ENCODE data around the gene CTNNA3. TPM values are rescaled to one million over a fixed set of nuclear protein-coding genes. Genes with fewer than 3 reads are reported as not detected.

CTNNA3 gene
- total and polyA plus RNA-seq, 3 donors from 2014 or later, result 17.8 to 19.4 (median 18.3) TPM

GRCh38 chr10:67629461-67629971, 66.5 kb downstream of the CTNNA3 start:
- TF ChIP-seq CTCF (IDR thresholded peaks at IDR 0.05) (no peak), POLR2A (IDR thresholded peaks at IDR 0.05) (no peak)
- no peaks in the 10 kb centered on the region for H3K36me3 ChIP-seq (ENCODE audit: low read depth, missing control alignments)
- no peaks in the 10 kb centered on the region for H3K4me1 ChIP-seq
- no peak overlapping the region for H3K27ac ChIP-seq
- intact Hi-C loops (cut with DNase I; ENCODE audit: low total_unique reads), result no loop called here
- no peaks in the 10 kb centered on the region for H3K27me3 ChIP-seq
- no peaks in the 10 kb centered on the region for H3K9me3 ChIP-seq
- H3K4me3 ChIP-seq, result no peak overlapping the region
- DNase-seq, result no peak

- intact Hi-C loops (cut with DNase I; ENCODE audit: low total_unique reads), result no loop called here
- 63 to 66% methylated on average over 1 of the region's 1 CpG for WGBS, 2 donors
- no peak for DNase-seq
Measured at GRCh38 chr10:67622984-67623383, 73.0 kb downstream of the CTNNA3 start.

GRCh38 chr10:67622511-67622910, 73.5 kb downstream of the CTNNA3 start:
- 92% methylated on average over 1 of the region's 1 CpG for WGBS, 2 donors
- H3K27me3 ChIP-seq, result no peaks in the 10 kb centered on the region
- no peaks in the 10 kb centered on the region for H3K36me3 ChIP-seq (ENCODE audit: low read depth, missing control alignments)
- TF ChIP-seq CTCF (IDR thresholded peaks at IDR 0.05) (no peak), POLR2A (IDR thresholded peaks at IDR 0.05) (no peak)
- H3K4me3 ChIP-seq, result no peak overlapping the region
- H3K9me3 ChIP-seq, result no peaks in the 10 kb centered on the region
- no peak overlapping the region for H3K27ac ChIP-seq
- intact Hi-C loops (cut with DNase I; ENCODE audit: low total_unique reads), result no loop called here
- no peak for DNase-seq
- no peaks in the 10 kb centered on the region for H3K4me1 ChIP-seq

More at GRCh38 chr10:67622984-67623383, 73.0 kb downstream of the CTNNA3 start:
- no peaks in the 10 kb centered on the region for H3K4me1 ChIP-seq
- no peak for TF ChIP-seq CTCF (IDR thresholded peaks at IDR 0.05)
- TF ChIP-seq POLR2A (IDR thresholded peaks at IDR 0.05), result no peak
- no peaks in the 10 kb centered on the region for H3K27me3 ChIP-seq
- H3K36me3 ChIP-seq (ENCODE audit: low read depth, missing control alignments), result no peaks in the 10 kb centered on the region
- no peaks in the 10 kb centered on the region for H3K9me3 ChIP-seq
- H3K27ac ChIP-seq, result no peak overlapping the region
- H3K4me3 ChIP-seq, result no peak overlapping the region

DNA sequence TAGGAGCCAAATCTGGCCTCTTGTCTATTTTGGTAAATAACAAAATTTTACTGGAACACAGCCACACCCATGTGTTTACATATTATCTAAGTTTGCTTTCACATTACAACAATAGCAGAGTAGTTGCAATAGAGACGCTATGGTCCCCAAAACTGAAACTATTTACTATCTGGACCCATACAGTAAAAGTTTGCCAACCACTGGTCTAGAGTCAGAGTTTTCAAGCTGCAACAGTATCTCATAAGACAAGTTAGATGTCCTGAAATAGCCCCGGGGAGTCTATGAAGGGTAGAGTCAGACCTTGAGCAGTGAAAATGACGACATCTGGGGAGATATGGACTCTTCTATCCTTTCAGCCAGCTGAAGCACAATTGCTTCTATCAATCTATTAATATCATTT, 74.2 kb downstream of the CTNNA3 start:
- no peak for DNase-seq
- Histone ChIP-seq H3K4me3 (no peak overlapping the region), H3K36me3 (ENCODE audit: low read depth, missing control alignments) (no peaks in the 10 kb centered on the region), H3K4me1 (no peaks in the 10 kb centered on the region), H3K27me3 (no peaks in the 10 kb centered on the region), H3K9me3 (no peaks in the 10 kb centered on the region), H3K27ac (no peak overlapping the region)
- intact Hi-C loops (cut with DNase I; ENCODE audit: low total_unique reads), result no loop called here
- 68 to 73% methylated on average over 3 of the region's 3 CpGs for WGBS, 2 donors
- TF ChIP-seq CTCF (IDR thresholded peaks at IDR 0.05) (no peak), POLR2A (IDR thresholded peaks at IDR 0.05) (no peak)

DNA sequence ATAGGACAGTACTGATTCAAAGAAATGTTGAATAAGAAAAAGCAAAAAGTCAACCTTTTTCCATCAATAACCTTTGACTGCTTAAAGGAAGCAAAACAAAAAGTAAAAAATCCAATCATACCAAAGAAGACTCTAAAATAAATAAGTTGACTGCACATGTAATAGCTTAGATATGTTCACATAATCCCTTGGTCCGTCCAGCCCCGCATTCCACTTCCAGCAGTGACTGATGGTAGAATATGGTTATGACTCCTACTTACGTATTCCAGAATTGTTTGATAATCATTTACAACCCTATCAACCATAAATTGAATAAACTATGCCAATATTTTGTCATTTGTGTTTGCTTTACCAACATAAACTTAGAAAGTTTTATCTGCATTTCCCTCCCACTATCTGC, 77.9 kb downstream of the CTNNA3 start:
- WGBS, 2 donors, result 83 to 97% methylated on average over 3 of the region's 3 CpGs
- Histone ChIP-seq H3K36me3 (ENCODE audit: low read depth, missing control alignments) (no peaks in the 10 kb centered on the region), H3K4me3 (no peak overlapping the region), H3K27ac (no peak overlapping the region), H3K27me3 (no peaks in the 10 kb centered on the region), H3K9me3 (no peaks in the 10 kb centered on the region), H3K4me1 (no peaks in the 10 kb centered on the region)
- intact Hi-C loops (cut with DNase I; ENCODE audit: low total_unique reads), result no loop called here
- no peak for TF ChIP-seq POLR2A (IDR thresholded peaks at IDR 0.05)
- no peak for TF ChIP-seq CTCF (IDR thresholded peaks at IDR 0.05)
- DNase-seq, result no peak

All from testis (tissue), 3 donors.